GM12873 (cell line): ENCODE results near the gene EWSR1.

Experiments
- CTCF ChIP-seq: IDR thresholded peaks from 2 replicates; pipeline ENCODE4 v1.5.1; 2012; ENCODE audit warnings: low read depth, mild to moderate bottlenecking, moderate library complexity, low read length, control low read depth; ENCODE audit not compliant: insufficient read depth; ENCODE audit errors: missing control alignments

The EWSR1 gene

GRCh38 chr22:29300807-29301601, 32.9 kb downstream of the EWSR1 start:
- TF ChIP-seq CTCF: no peak

GRCh38 chr22:29301716-29302401, 33.8 kb downstream of the EWSR1 start:
- no peak for TF ChIP-seq CTCF

GRCh38 chr22:29302402-29302680, 34.3 kb downstream of the EWSR1 start:
- TF ChIP-seq CTCF: no peak

- no peak for TF ChIP-seq CTCF
Observed at GRCh38 chr22:29302681-29303465, 34.8 kb downstream of the EWSR1 start.

- TF ChIP-seq CTCF: no peak
Observed at GRCh38 chr22:29305836-29306174, 37.7 kb downstream of the EWSR1 start.

GRCh38 chr22:29306175-29306834, 38.2 kb downstream of the EWSR1 start, which contains the start of gene GAS2L1:
Gene GAS2L1 (plus strand): TSS chr22:29306650. CDS start chr22:29308106, 1,456 bp downstream.
- peak; percentile 30 for TF ChIP-seq CTCF

- no peak for TF ChIP-seq CTCF
Observed at GRCh38 chr22:29306835-29307595, 38.9 kb downstream of the EWSR1 start.
